Measurements from ENCODE around the gene RGS19. TPM values are rescaled to one million over a fixed set of nuclear protein-coding genes. Genes with fewer than 3 reads are reported as not detected.

RGS19 gene
- total RNA-seq, 1 donor from 2014 or later: 21.8 TPM

- DNase-seq (ENCODE audit: low read depth): no peak
- TF ChIP-seq CTCF (conservative IDR thresholded peaks at IDR 0.05; ENCODE audit: low read depth, low read length): peak; percentile 45
- peak overlapping the region; percentile 45 for H3K4me3 ChIP-seq (ENCODE audit: low read depth, low read length)
Observed at GRCh38 chr20:64083378-64083803, 4.1 kb upstream of the RGS19 start.

- DNase-seq (ENCODE audit: low read depth): no peak
- no peak for TF ChIP-seq CTCF (conservative IDR thresholded peaks at IDR 0.05; ENCODE audit: low read depth, low read length)
- no peak overlapping the region for H3K4me3 ChIP-seq (ENCODE audit: low read depth, low read length)
Observed at GRCh38 chr20:64082820-64083377, 3.6 kb upstream of the RGS19 start.

GRCh38 chr20:64082126-64082731 lies 2.9 kb upstream of the RGS19 start:
- TF ChIP-seq CTCF (conservative IDR thresholded peaks at IDR 0.05; ENCODE audit: low read depth, low read length): no peak
- no peak for DNase-seq (ENCODE audit: low read depth)
- H3K4me3 ChIP-seq (ENCODE audit: low read depth, low read length): no peak overlapping the region

GRCh38 chr20:64081624-64081964 lies 2.3 kb upstream of the RGS19 start:
- H3K4me3 ChIP-seq (ENCODE audit: low read depth, low read length): no peak overlapping the region
- TF ChIP-seq CTCF (conservative IDR thresholded peaks at IDR 0.05; ENCODE audit: low read depth, low read length): no peak
- no peak for DNase-seq (ENCODE audit: low read depth)

GRCh38 chr20:64080813-64081623 lies 1.7 kb upstream of the RGS19 start:
- no peak for DNase-seq (ENCODE audit: low read depth)
- H3K4me3 ChIP-seq (ENCODE audit: low read depth, low read length): no peak overlapping the region
- TF ChIP-seq CTCF (conservative IDR thresholded peaks at IDR 0.05; ENCODE audit: low read depth, low read length): no peak

GRCh38 chr20:64080013-64080812 lies 895 bp upstream of the RGS19 start, which contains the start of gene OPRL1:
Gene OPRL1, plus strand, starts transcription at chr20:64080082. Its CDS starts 12,639 bp downstream, at chr20:64092721.
- H3K4me3 ChIP-seq (ENCODE audit: low read depth, low read length): peak within 1 kb of the TSS; percentile 67
- TF ChIP-seq CTCF (conservative IDR thresholded peaks at IDR 0.05; ENCODE audit: low read depth, low read length): no peak
- no peak for DNase-seq (ENCODE audit: low read depth)
